HG02610 (cell line): ENCODE results near the gene NXPH2.
A peak's percentile ranks its signal among the peaks of the same experiment; 100 is the strongest.
"Not testable (repeated sequence)": the region's sequence is repeated elsewhere in the genome, so short reads cannot be mapped to it uniquely, and the experiment has no call there.

Experiments used
- ATAC-seq: cut with Tn5 transposase; IDR thresholded peaks from one replicate; pipeline ENCODE4 v1.9.1; 2021; ENCODE audit warnings: mild to moderate bottlenecking, moderate library complexity; ENCODE audit not compliant: unreplicated experiment

The NXPH2 gene

GRCh38 chr2:138644776-138645175 is 135.4 kb downstream of the NXPH2 start:
- not testable (repeated sequence) for ATAC-seq

DNA sequence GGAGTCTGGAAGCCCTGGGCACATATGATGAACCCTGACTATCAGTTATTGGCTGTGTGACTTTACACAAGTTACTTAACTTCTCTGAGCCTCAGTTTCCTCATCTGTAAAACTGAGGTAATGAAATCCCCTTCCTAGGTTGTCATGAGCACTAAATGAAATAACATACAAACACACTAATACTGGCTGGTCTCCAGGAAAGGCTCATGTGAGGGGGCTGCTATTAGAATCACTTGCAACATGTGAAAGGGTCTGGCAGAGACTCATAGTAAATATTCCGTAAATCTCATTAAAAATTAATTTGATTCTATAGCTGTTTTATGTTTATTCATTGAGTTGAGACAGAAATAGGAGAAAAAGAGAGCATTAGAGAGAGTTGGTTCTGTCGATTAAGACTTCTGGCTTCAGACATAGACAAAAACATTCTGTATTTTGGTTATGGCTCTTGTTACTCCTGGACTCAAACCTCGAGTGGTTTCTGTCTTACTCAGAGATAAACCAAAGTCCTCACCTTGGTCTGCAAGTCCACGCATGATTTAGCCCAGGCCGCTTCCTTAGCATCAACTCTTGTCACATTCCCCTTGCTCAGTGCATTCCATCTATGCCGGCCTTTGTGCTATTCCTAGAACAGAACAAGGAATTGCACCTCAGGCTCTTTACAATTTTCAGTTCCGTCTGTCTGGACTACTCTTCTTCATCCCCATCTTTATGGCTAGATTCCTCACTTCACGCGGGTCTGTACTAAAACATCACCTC is 139.1 kb downstream of the NXPH2 start:
- peak; percentile 53 for ATAC-seq

DNA sequence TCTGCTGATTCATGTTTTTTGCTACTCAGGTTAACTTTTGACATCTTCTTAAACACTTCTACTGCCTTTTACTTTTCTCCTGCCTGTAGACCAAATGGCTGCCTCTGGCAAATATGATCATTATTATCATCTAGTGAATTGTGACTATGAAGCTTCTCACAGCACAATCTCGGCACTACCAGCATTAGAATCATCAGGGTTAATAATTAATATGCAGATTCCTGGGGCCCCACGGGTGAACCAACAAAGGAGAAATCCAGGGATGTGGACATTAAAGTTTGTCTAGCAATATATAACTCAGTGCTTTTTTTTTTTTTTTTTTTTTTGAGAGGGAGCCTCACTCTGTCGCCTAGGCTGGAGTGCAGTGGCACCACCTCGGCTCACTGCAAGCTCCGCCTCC is 142.5 kb downstream of the NXPH2 start:
- no peak for ATAC-seq

GRCh38 chr2:138637061-138637460 is 143.1 kb downstream of the NXPH2 start:
- no peak for ATAC-seq

- ATAC-seq, result no peak
Measured at GRCh38 chr2:138633049-138633448, 147.1 kb downstream of the NXPH2 start.

- ATAC-seq, result no peak
Measured at GRCh38 chr2:138632066-138632620, 148.0 kb downstream of the NXPH2 start.

DNA sequence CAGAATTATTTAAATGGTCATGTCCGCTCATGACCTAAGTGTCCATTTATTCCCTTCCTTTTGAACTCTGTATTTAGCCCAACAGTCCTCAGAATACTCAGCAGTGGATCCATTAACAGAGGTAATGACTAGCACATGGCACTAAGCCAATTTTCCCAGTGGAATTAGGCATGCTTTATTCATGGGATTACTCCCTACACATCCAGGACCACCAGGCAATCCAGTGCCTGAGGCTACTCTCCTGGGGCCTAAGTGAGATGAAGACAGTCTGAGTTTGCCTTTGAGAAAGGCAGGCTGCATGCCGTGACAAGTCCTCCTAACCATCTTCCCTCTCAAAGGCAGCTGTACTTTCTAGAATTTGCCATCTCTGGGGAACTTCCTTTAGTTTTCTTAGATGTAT is 150.0 kb downstream of the NXPH2 start:
- ATAC-seq, result no peak

DNA sequence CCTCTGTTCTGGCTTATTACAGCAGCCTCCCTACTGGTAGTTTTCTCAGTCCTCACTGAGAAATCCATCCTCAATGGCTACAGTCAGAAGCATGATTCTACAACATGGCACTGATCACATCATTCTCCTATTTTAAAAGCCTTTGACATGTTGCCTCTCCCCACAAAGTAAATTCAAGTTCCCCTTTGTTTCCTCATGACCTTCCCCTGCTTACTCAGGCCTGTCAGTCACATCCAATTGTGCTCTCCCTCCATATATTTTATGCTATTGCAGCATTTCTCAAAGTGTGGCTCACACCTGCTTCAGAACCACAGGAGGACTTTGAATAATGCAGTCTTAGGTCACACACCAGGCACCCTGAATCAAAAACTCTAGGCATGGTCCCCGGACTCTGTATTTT is 154.0 kb downstream of the NXPH2 start:
- ATAC-seq, result no peak

GRCh38 chr2:138622613-138623012 is 157.6 kb downstream of the NXPH2 start:
- ATAC-seq, result no peak

DNA sequence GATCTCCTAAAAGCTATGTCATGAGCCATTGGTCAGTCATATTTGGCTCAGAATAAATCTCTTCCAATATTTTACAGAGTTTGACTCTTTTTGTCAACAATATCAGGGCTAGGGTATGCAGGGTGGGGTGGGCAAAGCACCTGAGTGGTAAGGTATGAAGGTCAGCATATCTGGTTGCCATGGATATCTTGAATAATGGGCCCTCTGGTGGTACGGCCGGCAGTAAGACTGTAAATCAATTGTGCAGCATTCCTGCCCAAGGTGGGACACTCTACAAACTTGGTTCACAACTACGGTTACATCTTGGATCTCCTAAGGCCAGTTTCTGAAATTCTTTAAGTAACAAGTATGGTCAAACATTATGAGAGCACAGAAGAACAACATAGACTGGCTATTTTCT is 159.1 kb downstream of the NXPH2 start:
- no peak for ATAC-seq

DNA sequence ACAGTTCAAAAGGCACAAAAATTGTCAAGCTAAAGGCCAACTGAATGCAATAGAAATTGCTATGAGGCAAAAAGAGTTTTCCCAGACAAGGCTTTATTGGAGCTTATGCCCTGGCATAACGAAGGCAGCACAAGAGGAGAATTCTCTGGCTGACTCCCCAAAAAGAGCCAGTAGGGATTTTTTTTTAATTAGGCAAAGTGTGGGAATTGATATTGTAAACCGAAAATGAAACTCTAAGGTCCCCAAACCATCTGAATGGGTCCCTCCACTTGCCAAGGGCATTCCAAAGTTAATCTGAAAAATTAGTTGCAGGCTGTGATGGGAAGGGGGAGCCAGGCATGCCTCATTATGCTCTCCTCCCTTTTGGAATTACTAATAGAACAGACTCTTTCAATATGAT is 159.8 kb downstream of the NXPH2 start:
- ATAC-seq, result no peak
